H1 (cell line): ENCODE data around the gene COL11A2. TPM values are rescaled to one million over a fixed set of nuclear protein-coding genes. Genes with fewer than 3 reads are reported as not detected.
A peak's percentile ranks its signal among the peaks of the same experiment; 100 is the strongest.

Experiments used
- CTCF ChIA-PET: fragments of 300-600 bp; sonication (Branson Sonifier 250); formaldehyde crosslinking; loops from one replicate; lab custom pipeline; 2021; ENCODE audit not compliant: partially characterized antibody; lab: Charles Lee
- POLR2A ChIA-PET: fragments of 300-600 bp; sonication (Branson Sonifier 250); formaldehyde crosslinking; loops from one replicate; lab custom pipeline; 2021; ENCODE audit warnings: inconsistent platforms; ENCODE audit not compliant: partially characterized antibody; lab: Charles Lee
- DNase-seq, 2 experiments: peaks; one replicate each; pipeline versions ENCODE4 v3.0.0 to v3.0.0-alpha.2; 2010 to 2022; ENCODE audit warnings: low spot score in 2 of 2, low read depth in 1 of 2, mixed read lengths in 1 of 2
- FAIRE-seq: peaks from 2 replicates; lab custom pipeline; 2011; peaks lifted over from hg19 to GRCh38; lab: Jason Lieb, UNC
- H2AFZ ChIP-seq: 2 replicates; pipeline ENCODE4 v1.8.1; 2012; ENCODE audit warnings: low read length, inconsistent platforms
- H2AK5ac ChIP-seq: 2 replicates; pipeline ENCODE4 v1.6.1; 2013; ENCODE audit warnings: low read depth, low read length
- H2BK120ac ChIP-seq: replicated peaks from 2 replicates; pipeline ENCODE3; 2013; ENCODE audit warnings: low read depth, low read length, inconsistent platforms
- H2BK12ac ChIP-seq: 2 replicates; pipeline ENCODE4 v1.6.1; 2013; ENCODE audit warnings: low read depth, low read length
- H2BK15ac ChIP-seq: 2 replicates; pipeline ENCODE4 v1.6.1; 2013; ENCODE audit warnings: low read length
- H2BK20ac ChIP-seq: 2 replicates; pipeline ENCODE4 v1.6.1; 2013; ENCODE audit warnings: low read length
- H2BK5ac ChIP-seq: 2 replicates; pipeline ENCODE4 v1.6.1; 2013; ENCODE audit warnings: low read depth, low read length
- H3K14ac ChIP-seq: 2 replicates; pipeline ENCODE4 v1.6.1; 2013; ENCODE audit warnings: inconsistent platforms; ENCODE audit not compliant: insufficient read length
- H3K18ac ChIP-seq: 2 replicates; pipeline ENCODE4 v1.6.1; 2013; ENCODE audit warnings: low read length; ENCODE audit errors: extremely low read depth
- H3K23ac ChIP-seq: 2 replicates; pipeline ENCODE4 v1.6.1; 2013; ENCODE audit warnings: inconsistent platforms; ENCODE audit not compliant: insufficient read length
- H3K23me2 ChIP-seq: 2 replicates; pipeline ENCODE4 v1.6.1; 2013; ENCODE audit warnings: low read depth, low read length
- H3K27ac ChIP-seq: 2 replicates; pipeline ENCODE4 v1.6.1; 2011; ENCODE audit warnings: low read depth, low read length, inconsistent platforms
- H3K27me3 ChIP-seq, 4 experiments: replicated peaks in 1 of 4; 1 replicate in 1 of 4; 2 replicates in 3 of 4; pipeline versions ENCODE4 v1.6.1 to v1.8.1; 2011 to 2013; ENCODE audit warnings: low read length in 3 of 4, mild to moderate bottlenecking in 3 of 4, inconsistent platforms in 2 of 4, mixed read lengths in 2 of 4, moderate library complexity in 1 of 4; ENCODE audit not compliant: control insufficient read depth in 3 of 4, insufficient read depth in 3 of 4; ENCODE audit errors: extremely low read depth in 1 of 4
- H3K36me3 ChIP-seq, 4 experiments: 2 replicates each; pipeline versions ENCODE4 v1.6.1 to v1.8.1; 2011 to 2013; ENCODE audit warnings: mild to moderate bottlenecking in 4 of 4, low read length in 3 of 4, moderate library complexity in 2 of 4, control low read depth in 1 of 4, inconsistent platforms in 1 of 4; ENCODE audit not compliant: insufficient read depth in 4 of 4, control insufficient read depth in 2 of 4
- H3K4ac ChIP-seq: replicated peaks from 2 replicates; pipeline ENCODE3; 2013; ENCODE audit warnings: low read length, low read depth, mixed read lengths, inconsistent platforms; ENCODE audit not compliant: insufficient read length
- H3K4me1 ChIP-seq, 4 experiments: replicated peaks in 1 of 4; 1 replicate in 1 of 4; 2 replicates in 3 of 4; pipeline versions ENCODE4 v1.6.1 to v1.8.1; 2011 to 2013; ENCODE audit warnings: low read length in 3 of 4, inconsistent platforms in 2 of 4, mixed read lengths in 1 of 4; ENCODE audit not compliant: insufficient read depth in 4 of 4, control insufficient read depth in 3 of 4
- H3K4me2 ChIP-seq, 2 experiments: 2 replicates each; pipeline versions ENCODE4 v1.6.1 to v1.8.1; 2011 to 2013; ENCODE audit warnings: low read depth in 2 of 2, low read length in 2 of 2, control low read depth in 1 of 2, inconsistent platforms in 1 of 2, mild to moderate bottlenecking in 1 of 2; ENCODE audit not compliant: insufficient read depth in 1 of 2
- H3K4me3 ChIP-seq, 4 experiments: fragments of 200-600, 300-600 bp in 1 of 4; sonication (generic), shearing (Covaris generic), sonication (Bioruptor Twin) in 1 of 4; 2 replicates each; pipeline versions ENCODE4 v1.5.1 to v1.8.1; 2011 to 2016; ENCODE audit warnings: low read length in 4 of 4, low read depth in 3 of 4, control low read depth in 2 of 4, inconsistent platforms in 2 of 4, mild to moderate bottlenecking in 2 of 4, mixed read lengths in 1 of 4, moderate library complexity in 1 of 4; ENCODE audit not compliant: insufficient read depth in 2 of 4; ENCODE audit errors: extremely low read depth in 1 of 4
- H3K56ac ChIP-seq: replicated peaks from 2 replicates; pipeline ENCODE3; 2013; ENCODE audit warnings: low read depth, mild to moderate bottlenecking, mixed read lengths, low read length, inconsistent platforms; ENCODE audit not compliant: insufficient read length
- H3K79me1 ChIP-seq: 2 replicates; pipeline ENCODE4 v1.6.1; 2013; ENCODE audit warnings: low read depth, low read length, control low read depth
- H3K79me2 ChIP-seq, 2 experiments: 2 replicates each; pipeline versions ENCODE4 v1.6.1 to v1.8.1; 2012 to 2013; ENCODE audit warnings: low read length in 2 of 2, mild to moderate bottlenecking in 2 of 2, inconsistent platforms in 1 of 2; ENCODE audit not compliant: insufficient read depth in 2 of 2, control insufficient read depth in 1 of 2
- H3K9ac ChIP-seq, 4 experiments: replicated peaks in 1 of 4; 1 replicate in 1 of 4; 2 replicates in 3 of 4; pipeline versions ENCODE4 v1.6.1 to v1.8.1; 2011 to 2013; ENCODE audit warnings: low read depth in 3 of 4, low read length in 3 of 4, control low read depth in 2 of 4, mild to moderate bottlenecking in 2 of 4, moderate library complexity in 2 of 4, inconsistent platforms in 1 of 4; ENCODE audit errors: extremely low read depth in 1 of 4
- H3K9me3 ChIP-seq, 2 experiments: 2 replicates each; pipeline versions ENCODE4 v1.6.1 to v1.8.1; 2012 to 2013; ENCODE audit warnings: mild to moderate bottlenecking in 2 of 2, moderate library complexity in 2 of 2, control low read depth in 1 of 2, inconsistent platforms in 1 of 2, low read depth in 1 of 2, low read length in 1 of 2, mixed read lengths in 1 of 2; ENCODE audit not compliant: insufficient read depth in 2 of 2
- H4K20me1 ChIP-seq, 2 experiments: replicated peaks in 1 of 2; 2 replicates each; pipeline versions ENCODE3 to v1.8.1; 2011 to 2013; ENCODE audit warnings: inconsistent platforms in 2 of 2, low read length in 2 of 2, mild to moderate bottlenecking in 1 of 2; ENCODE audit not compliant: insufficient read depth in 2 of 2, control insufficient read depth in 1 of 2
- H4K5ac ChIP-seq: 2 replicates; pipeline ENCODE4 v1.6.1; 2013; ENCODE audit warnings: low read length, low read depth, mixed read lengths, inconsistent platforms; ENCODE audit not compliant: insufficient read length
- H4K8ac ChIP-seq: 2 replicates; pipeline ENCODE4 v1.8.0; 2013; ENCODE audit warnings: mild to moderate bottlenecking, moderate library complexity, low read length, inconsistent platforms; ENCODE audit not compliant: insufficient read depth; ENCODE audit errors: extremely low read depth
- H4K91ac ChIP-seq: replicated peaks from 2 replicates; pipeline ENCODE3; 2013; ENCODE audit warnings: low read length, mixed read lengths, inconsistent platforms; ENCODE audit not compliant: insufficient read length
- CTCF ChIP-seq, 3 experiments: IDR thresholded peaks; 1 replicate in 2 of 3; 2 replicates in 1 of 3; pipeline versions ENCODE4 v1.5.1 to v1.6.1; 2011; ENCODE audit warnings: low read length in 3 of 3, mild to moderate bottlenecking in 3 of 3, inconsistent platforms in 2 of 3, low read depth in 1 of 3, moderate library complexity in 1 of 3; ENCODE audit not compliant: insufficient read depth in 1 of 3; ENCODE audit errors: control extremely low read depth in 1 of 3
- POLR2A ChIP-seq, 2 experiments: IDR thresholded peaks; 1 replicate in 1 of 2; 2 replicates in 1 of 2; pipeline ENCODE4 v1.6.1; 2011; ENCODE audit warnings: low read depth in 2 of 2, low read length in 2 of 2, mild to moderate bottlenecking in 2 of 2; ENCODE audit errors: control extremely low read depth in 1 of 2
- POLR2AphosphoS5 ChIP-seq: IDR thresholded peaks from 2 replicates; pipeline ENCODE4 v1.6.1; 2011; ENCODE audit warnings: low read depth, low read length
- RAD21 ChIP-seq, 2 experiments: IDR thresholded peaks in 1 of 2; conservative IDR thresholded peaks in 1 of 2; 2 replicates each; pipeline ENCODE4 v1.6.1; 2011; ENCODE audit warnings: low read depth in 2 of 2, low read length in 2 of 2, improper control_type of control experiment in 1 of 2, inconsistent platforms in 1 of 2, mild to moderate bottlenecking in 1 of 2, moderate library complexity in 1 of 2
- TBP ChIP-seq: IDR thresholded peaks from 2 replicates; pipeline ENCODE4 v1.6.1; 2011; ENCODE audit warnings: low read depth, low read length, improper control_type of control experiment
- USF2 ChIP-seq: IDR thresholded peaks from 2 replicates; pipeline ENCODE4 v1.6.1; 2011; ENCODE audit warnings: low read length, improper control_type of control experiment
- YY1 ChIP-seq: IDR thresholded peaks from 2 replicates; pipeline ENCODE4 v1.6.1; 2011; ENCODE audit warnings: low read depth, mild to moderate bottlenecking, low read length
- WGBS, 2 experiments: shearing (Covaris generic) in 1 of 2; methylation state at CpG; one replicate each; pipeline versions ENCODE4 v1.1.6 to v1.1.7; 2013 to 2015; ENCODE audit warnings: low lambda C conversion rate in 2 of 2, mixed read lengths in 2 of 2, inconsistent platforms in 1 of 2, low coverage in 1 of 2, missing lambda C conversion rate in 1 of 2; ENCODE audit not compliant: insufficient replicate concordance in 2 of 2, insufficient coverage in 1 of 2, insufficient read length in 1 of 2; ENCODE audit errors: extremely low coverage in 1 of 2, missing lambda C conversion rate in 1 of 2; 5-methylcytosine and 5-hydroxymethylcytosine counted together
- polyA plus RNA-seq, 7 experiments: library from polyadenylated mRNA; depleted of rRNA in 3 of 7; stranded (reverse) in 5 of 7; unstranded in 2 of 7; fragments of >200 nt in 5 of 7; fragments of 200-250 nt in 2 of 7; gene quantifications; 1 replicate in 5 of 7; 2 replicates in 1 of 7; 4 replicates in 1 of 7; pipeline versions ENCODE4 v1.2.1 to v1.2.3, GENCODE V29; 2011 to 2013; ENCODE audit warnings: missing spikeins in 2 of 7, mixed read lengths in 2 of 7
- total RNA-seq: library from RNA; stranded (reverse); fragmentation: NEBNext Ultra II Directional; extraction: Animal tissue kit (Norgen Biotek cat#: 25700); gene quantifications from 2 replicates; pipeline ENCODE4 v1.2.1, GENCODE V29; 2021

The COL11A2 gene
- total and polyA plus RNA-seq, 2 of the 8 experiments (the other 6 are each of a cell fraction or from before 2014, with no cell fraction given), result 2.8 to 3.8 TPM

- Histone ChIP-seq H3K4ac (no peak overlapping the region), H3K14ac (no peak overlapping the region), H4K8ac (peak overlapping the region; percentile 72; the same call in 1 of the 2 replicates), H4K20me1 (no peaks in the 10 kb centered on the region), H3K4me1 (peaks cover 2 to 21% (median 9%) of the 10 kb centered on the region in 4 experiments; a peak in 6 of 7 replicates), H3K36me3 (peaks cover 0 to 22% (median 5%) of the 10 kb centered on the region in 4 experiments; a peak in 4 of 8 replicates), H2BK120ac (peak overlapping the region; percentile 97), H2BK20ac (no peak overlapping the region; the same call in 1 of the 2 replicates), H3K18ac (peak overlapping the region; percentile 66), H2AK5ac (no peak overlapping the region), H4K5ac (peak overlapping the region; percentile 79), H2BK12ac (peak overlapping the region; percentile 50; the same call in 1 of the 2 replicates), H3K27ac (peak overlapping the region; percentile 98), H2BK15ac (no peak overlapping the region), H3K23me2 (peaks cover 10% of the 10 kb centered on the region), H2AFZ (no peak overlapping the region), H3K9ac (peak overlapping the region in 3 of 4 experiments; percentile 31 to 97 (median 74); a peak in 6 of 7 replicates), H3K79me1 (no peaks in the 10 kb centered on the region), H2BK5ac (peak overlapping the region; percentile 97)
- peak; percentile 48 for FAIRE-seq
- POLR2A ChIA-PET, result interaction anchor here (0.9 to 6.6 kb wide), 17 partner anchors 11 to 199 kb away, joined by 3 to 113 read pairs (median 6); partner anchors contain the start of genes B3GALT4, BRD2, HLA-DOA and RPS18
- WGBS, 2 experiments, result 0% methylated on average over 3 of the region's 3 CpGs; no CpG with 5 or more reads in 1 of the 2 experiments
- TF ChIP-seq RAD21 (IDR thresholded peaks at IDR 0.05 in 1 of 2, conservative IDR thresholded peaks at IDR 0.05 in 1 of 2; ENCODE audit: low read depth in 2 of 2, low read length in 2 of 2) (peak; percentile 44), CTCF (IDR thresholded peaks at IDR 0.05; ENCODE audit: control extremely low read depth in 1 of 3, insufficient read depth in 1 of 3, low read depth in 1 of 3, low read length in 3 of 3) (peak in 2 of 3 experiments; percentile 26 to 69; a peak in 2 of 4 replicates), POLR2AphosphoS5 (peak; percentile 12; the same call in 1 of the 2 replicates), TBP (0 out of 2 replicates have a peak, but pooled peaks have one; percentile 8), YY1 (no peak), POLR2A (IDR thresholded peaks at IDR 0.05; ENCODE audit: control extremely low read depth in 1 of 2, low read depth in 2 of 2, low read length in 2 of 2) (0 out of 3 replicates have a peak, but pooled peaks of 1 of the 2 experiments have one; percentile 17), USF2 (no peak)
- TF ChIP-seq, all 59 proteins: peak for 5
- no peaks in the 10 kb centered on the region for H3K27me3 ChIP-seq
- peaks cover 11 to 55% of the 10 kb centered on the region in 2 experiments; a peak in 3 of 4 replicates for H3K79me2 ChIP-seq
- peak overlapping the region; percentile 87 for H3K56ac ChIP-seq
- H3K4me3 ChIP-seq, result peak overlapping the region; percentile 82 to 96 (median 92)
- CTCF ChIA-PET, result interaction anchor here (0.8 to 3.5 kb wide), 8 partner anchors 31 to 129 kb away, joined by 3 to 20 read pairs (median 9); no protein-coding TSS in a partner anchor
- peaks cover 14 to 19% of the 10 kb centered on the region in 2 experiments for H3K9me3 ChIP-seq
- peak overlapping the region; percentile 80 to 97 for H3K4me2 ChIP-seq
- peak in 1 of 2 experiments; percentile 59 for DNase-seq
- peak overlapping the region; percentile 92 for H4K91ac ChIP-seq
- H3K23ac ChIP-seq, result no peak overlapping the region
Measured at GRCh38 chr6:33118525-33119123, 73.6 kb downstream of the COL11A2 start.
